ENCODE results near the gene SLC12A5.
"Not testable (repeated sequence)": the region's sequence is repeated elsewhere in the genome, so short reads cannot be mapped to it uniquely, and the experiment has no call there.

SLC12A5 gene

DNA sequence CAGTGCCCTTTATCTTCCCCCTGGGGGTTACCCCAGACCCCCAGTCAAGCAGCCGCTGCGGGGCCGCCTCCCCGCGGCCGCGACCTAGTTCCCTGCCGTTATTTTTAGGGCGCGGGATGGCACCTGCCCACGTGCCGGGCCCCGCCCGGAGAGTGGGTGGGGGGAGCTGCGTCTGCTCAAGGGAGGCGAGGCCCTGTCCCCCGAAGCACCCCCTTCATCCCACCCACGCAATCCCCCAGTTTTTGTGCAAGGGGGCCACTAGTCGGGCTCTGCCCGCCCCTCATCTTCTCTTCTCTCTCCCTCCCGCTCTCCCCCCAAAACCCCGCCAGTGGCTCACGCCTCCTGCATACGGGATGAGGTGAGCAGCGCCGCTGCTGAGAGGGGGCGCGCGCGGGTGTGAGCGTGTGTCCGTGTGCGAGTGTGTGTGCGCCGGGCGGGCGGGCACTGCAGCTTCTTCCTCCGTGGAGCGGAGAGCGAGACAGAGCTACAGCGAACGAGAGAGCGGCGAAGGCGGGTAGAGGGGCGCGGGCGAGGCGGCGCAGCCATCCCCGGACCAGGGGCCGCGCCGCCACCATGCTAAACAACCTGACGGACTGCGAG, at the start of gene SLC12A5:
TSS of gene SLC12A5 (plus strand) at position 444 of the 600 bp plus-strand sequence. CDS start at position 574, 130 bp downstream.
- no peak for DNase-seq (ENCODE audit: low read depth in 2 of 2)

DNA sequence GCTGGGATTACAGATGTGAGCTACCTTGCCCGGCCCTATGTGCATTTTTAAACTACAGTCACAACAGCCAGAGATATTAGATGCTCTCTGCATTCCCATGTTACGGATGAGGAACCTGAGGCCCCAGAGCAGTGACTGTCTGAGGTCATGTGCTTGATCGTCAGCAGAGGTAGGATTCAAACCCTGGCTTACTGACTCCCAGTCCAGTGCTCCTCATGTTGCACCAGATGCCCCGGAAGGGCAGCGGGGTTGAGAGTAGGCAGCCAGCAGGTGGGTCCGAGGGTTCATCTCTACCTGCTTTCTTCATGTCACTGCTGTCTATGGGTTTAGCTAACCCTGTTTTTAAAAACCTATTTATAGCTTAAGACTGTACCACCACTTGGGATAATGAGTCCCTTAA, 47.8 kb upstream of the SLC12A5 start:
- no peak for DNase-seq (ENCODE audit: low read depth in 2 of 2)

DNA sequence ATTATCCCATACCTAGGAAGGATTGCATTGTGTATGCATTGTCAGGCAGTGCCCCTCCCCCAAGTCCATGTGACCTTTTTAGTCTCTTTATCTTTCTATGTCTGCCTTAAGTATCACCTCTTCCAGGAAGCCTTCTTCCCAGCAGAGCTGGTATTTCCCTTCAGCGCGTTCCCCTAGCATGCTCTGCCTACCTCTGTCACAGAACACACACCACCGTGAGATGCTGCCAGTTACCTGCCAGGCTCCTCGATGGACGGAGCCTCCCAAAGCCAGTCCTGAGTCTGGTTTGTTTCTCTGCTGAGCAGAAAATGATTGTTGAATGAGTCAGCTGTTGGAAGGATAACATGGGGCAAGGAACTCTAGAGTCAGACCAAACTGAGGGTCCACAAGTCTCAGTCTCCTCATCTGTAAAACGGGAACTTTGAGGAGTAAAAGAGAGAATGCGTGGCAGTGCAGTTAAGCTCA, 45.7 kb upstream of the SLC12A5 start:
- no peak for DNase-seq (ENCODE audit: low read depth in 2 of 2)

DNA sequence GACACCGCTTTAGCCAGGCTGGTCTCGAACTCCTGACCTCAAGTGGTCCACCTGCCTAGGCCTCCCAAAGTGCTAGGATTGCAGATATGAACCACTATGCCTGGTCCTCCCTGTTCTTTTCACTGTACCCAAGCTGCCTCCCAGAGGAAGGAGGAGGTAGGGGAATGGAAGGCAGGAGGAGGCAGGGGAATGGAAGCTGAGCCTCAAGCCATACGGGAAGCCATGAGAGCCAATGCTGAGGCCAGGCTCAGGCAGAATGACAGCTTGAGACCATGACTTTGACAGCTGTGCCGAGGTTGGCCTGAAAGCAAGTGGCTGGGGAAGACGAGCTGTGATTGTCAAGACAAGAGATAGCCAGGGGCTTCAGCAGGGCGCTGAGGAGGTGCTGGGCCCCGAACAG, 43.4 kb upstream of the SLC12A5 start:
- no peak for DNase-seq (ENCODE audit: low read depth in 2 of 2)

DNA sequence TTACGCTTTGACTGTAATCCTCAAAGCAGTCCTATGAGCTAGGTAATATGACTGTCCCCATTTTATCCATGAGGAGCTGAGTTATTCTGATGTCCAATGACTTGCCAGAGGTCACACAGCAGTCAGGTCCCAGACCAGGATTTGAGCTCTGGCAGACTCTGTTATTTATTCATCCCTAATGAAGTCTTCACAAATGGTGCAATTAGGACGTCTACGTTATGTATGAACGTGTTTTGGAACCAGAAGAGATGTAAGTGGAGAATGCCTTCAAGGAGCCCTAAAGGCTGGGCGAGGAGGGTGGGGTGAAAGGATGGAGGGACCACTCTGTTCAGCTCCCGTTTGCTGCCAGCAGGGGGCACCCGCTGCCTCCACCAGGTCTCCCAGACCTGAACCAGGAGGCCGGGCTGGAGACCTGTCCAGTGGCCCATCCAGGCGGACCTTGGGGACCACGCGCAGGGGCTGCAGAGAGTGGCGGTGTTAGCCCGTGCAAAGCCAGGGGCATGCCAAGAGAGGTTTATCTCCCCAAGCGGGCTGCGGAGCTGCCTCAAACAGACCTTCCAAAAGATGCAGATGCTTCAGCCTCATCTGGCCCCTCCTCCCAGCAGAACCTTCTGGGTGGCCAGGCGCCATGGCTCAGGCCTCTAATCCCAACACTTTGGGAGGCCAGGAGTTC, 41.8 kb upstream of the SLC12A5 start:
- no peak for DNase-seq (ENCODE audit: low read depth in 2 of 2)

DNA sequence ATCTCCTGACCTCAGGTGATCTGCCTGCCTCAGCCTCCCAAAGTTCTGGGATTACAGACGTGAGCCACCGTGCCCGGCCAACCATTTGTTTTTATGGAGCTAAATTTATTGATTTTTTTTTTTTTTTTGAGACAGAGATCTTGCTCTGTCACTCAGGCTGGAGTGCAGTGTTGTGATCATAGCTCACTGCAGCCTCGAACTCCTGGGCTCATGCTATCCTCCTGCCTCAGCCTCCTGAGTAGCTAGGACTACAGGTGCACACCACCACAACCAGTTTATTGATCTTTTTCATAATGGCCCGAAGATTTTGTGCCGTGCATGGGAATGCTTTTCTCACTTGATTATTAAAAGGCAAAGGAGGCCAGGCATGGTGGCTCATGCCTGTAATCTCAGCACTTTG, 40.2 kb upstream of the SLC12A5 start:
- DNase-seq (ENCODE audit: low read depth in 2 of 2): not testable (repeated sequence)

DNA sequence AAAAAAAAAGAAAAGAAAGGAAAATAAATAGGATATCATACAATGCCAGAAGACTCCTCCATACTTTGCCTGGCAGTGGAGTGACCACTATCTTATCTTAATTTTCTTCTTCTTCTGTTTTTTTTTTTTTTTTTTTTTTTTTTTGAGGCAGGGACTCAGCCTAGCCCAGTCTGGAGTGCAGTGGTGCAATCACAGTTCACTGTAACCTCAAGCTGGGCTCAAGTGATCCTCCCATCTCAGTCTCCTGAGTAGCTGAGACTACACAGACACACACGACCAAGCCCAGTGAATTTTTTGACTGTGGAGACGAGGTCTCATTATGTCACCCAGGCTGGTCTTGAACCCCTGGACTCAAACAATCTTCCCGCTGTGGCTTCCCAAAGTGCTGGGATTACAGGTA, 37.4 kb upstream of the SLC12A5 start:
- DNase-seq (ENCODE audit: low read depth in 2 of 2): no peak

DNA sequence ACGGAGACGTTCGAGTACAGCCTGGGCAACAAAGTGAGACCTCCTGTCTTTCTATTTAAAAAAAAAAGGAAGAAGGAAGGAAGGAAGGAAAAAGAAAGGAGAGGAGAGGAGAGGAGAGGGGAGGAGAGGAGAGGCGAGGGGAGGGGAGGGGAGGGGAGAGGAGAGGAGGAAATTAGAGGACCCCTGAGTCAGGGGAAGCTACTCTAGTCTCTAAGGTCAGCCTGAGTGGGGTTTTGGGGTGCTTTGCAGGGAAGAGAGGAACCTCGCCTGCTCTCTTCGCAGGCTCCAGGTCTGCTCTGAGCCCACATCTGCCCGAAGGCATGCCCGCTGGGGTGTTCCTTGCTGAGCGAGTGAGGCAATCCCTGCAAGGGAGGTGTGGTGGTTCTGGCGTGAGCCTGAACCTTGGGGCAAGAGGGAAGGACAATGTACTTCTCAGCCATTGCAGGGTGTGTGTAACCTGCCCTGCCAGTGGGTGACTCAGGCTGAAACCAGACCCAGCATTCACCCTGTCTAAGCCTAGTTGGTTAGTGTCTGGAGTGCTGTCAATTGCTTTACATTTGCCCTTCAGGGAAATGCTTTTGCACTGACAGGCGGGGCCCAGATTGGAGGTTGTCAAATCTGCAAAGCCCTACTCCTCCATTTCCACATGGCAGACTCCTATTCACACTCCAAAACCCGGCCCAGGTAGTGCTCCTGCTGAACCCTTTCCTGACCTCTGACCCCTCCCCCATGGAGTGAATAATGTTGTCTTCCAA, 35.6 kb upstream of the SLC12A5 start:
- no peak for DNase-seq (ENCODE audit: low read depth in 2 of 2)

DNA sequence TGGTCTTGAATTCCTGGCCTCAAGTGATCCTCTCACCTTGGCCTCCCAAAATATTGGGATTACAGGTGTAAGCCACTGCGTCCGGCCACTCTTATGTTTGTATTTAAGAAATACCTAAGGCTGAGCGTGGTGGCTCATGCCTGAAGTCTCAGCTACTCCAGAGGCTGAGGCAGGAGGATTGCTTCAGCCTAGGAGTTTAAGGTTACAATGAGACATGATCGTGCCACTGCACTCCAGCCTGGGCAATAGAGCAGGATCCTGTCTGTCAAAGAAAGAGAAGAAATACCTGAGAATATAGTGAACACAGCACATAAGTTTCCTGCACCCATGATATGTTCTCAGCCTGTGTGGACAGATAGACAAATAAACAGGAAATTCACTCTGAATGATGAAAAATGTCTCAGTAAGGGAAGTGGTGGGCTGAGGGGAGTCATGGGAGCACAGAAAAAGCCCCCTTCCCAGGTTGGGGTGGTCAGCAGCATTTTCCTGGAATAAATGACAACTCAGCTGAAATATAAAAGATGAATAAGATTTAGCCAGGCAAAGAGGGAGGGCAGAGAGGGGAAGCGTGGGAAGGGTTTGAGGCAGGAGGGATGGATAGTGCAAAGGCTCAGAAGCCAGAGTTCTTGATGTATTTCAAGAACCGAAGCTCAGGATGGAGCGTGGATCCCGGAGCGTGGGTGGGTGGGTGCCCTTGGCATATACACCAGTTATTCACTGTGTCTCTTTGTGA, 34.1 kb upstream of the SLC12A5 start:
- DNase-seq (ENCODE audit: low read depth in 2 of 2): no peak

DNA sequence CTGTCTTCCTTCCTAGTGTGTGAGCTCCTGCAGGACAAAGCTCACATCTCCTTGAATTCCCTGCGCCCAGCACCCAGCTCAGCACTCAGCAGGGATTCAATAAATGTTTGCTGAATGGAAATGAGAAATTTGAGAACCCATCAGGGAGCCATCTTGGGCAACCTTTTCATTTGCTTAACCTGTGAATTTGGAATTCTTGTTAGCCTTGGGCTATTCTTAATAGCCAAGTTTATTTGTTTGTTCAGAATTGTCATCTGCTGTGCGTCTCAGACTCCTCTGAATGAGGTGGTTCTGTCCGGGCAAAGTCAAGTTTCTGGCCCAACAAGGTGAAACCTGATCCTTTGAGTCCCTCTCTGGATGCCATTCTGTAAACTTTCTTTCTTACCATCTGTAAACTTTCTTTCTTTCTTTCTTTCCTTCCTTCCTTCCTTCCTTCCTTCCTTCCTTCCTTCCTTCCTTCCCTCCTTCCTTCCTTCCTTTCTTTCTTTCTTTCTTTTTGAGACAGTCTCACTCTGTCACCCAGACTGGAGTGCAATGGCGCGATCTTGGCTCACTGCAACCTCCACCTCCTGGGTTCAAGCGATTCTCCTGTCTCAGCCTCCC, 33.4 kb upstream of the SLC12A5 start:
- DNase-seq (ENCODE audit: low read depth in 2 of 2): not testable (repeated sequence)

DNA sequence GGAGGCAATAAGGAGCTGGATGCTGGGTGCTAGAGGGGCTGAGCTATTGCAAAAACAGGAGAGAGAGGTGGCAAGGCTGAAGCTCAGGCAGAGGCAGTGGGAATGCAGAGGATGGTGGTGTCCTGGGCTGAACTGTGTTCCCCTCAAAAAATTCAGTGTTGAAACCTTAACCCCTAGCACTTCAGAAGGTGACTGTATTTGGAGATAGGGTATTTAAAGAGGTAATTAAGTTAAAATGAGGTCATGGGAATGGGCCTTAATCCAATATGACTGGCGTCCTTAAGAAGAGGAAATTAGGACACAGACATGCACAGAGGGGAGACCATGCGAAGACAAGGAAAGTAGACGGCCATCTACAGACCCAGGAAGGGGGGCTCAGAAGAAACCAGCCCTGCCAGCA, 31.8 kb upstream of the SLC12A5 start:
- DNase-seq (ENCODE audit: low read depth in 2 of 2): no peak

DNA sequence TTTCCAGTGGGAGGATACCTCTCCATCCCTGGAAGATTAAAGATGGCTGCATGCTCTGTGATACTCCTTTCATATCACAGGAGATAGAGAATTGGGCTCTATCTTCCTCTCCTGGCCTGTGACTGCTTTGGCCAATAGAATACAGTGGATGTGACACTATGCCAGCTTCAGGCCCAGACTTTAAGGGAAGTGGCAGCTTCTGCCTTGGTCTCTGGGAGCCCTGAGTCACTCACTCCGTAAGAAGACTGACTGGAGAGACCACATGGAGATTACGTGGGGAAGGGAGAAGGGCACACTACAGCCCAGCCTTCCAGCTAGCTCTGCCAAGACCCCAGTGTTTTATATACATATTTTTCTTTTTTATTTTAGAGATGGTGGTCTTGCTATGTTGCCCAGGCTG, 30.7 kb upstream of the SLC12A5 start:
- DNase-seq (ENCODE audit: low read depth in 2 of 2): no peak

DNA sequence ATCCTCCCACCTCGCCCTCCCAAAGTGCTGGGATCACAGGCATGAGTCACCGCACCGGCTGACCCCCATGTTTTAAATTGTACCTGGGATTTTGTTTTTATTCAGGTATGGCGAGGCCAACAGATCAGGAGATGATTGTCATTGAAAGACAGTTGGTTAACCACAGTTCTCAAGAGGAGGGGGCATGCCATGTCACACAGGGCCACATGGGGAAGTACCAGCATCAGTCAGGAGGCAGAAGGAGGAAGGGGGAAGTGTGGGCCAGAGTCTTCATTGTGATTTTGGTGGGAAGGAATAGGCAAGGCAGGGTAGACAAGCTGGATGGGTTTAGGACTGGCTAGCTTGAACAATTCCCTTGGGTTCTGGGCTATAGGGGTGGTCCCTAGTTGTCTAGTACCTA, 30.3 kb upstream of the SLC12A5 start:
- DNase-seq (ENCODE audit: low read depth in 2 of 2): no peak

DNA sequence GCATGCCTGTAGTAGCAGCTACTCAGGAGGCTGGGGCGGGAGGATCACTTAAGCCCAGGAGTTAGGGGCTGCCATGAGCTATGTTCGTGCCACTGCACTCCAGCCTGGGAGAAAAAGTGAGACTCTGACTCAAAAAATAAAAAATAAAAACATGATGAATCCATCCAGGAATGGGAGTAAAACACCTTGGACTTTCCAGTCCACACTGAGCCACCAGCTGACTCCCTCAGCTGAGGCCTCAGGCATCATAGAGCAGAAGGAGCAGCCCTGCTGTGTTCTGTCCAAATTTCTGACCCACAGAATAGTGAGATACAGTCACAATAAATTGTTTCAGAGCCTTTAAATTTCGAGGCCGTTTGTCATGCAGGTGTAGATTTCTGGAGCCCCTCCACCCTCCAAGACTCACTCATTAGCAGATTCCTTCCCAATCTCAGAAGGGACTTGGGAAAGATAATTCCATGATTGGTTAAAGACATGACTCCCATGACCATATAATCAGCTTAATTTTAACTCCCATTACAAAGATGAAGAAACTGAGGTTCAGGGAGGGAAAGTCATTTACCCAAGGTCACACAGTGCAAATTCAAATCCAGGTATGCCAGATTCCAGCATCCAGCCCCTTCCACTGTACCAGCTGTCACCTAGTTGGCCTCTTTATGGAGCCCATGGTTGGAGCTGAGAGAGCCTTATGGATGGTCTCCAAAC, 29.3 kb upstream of the SLC12A5 start:
- no peak for DNase-seq (ENCODE audit: low read depth in 2 of 2)

DNA sequence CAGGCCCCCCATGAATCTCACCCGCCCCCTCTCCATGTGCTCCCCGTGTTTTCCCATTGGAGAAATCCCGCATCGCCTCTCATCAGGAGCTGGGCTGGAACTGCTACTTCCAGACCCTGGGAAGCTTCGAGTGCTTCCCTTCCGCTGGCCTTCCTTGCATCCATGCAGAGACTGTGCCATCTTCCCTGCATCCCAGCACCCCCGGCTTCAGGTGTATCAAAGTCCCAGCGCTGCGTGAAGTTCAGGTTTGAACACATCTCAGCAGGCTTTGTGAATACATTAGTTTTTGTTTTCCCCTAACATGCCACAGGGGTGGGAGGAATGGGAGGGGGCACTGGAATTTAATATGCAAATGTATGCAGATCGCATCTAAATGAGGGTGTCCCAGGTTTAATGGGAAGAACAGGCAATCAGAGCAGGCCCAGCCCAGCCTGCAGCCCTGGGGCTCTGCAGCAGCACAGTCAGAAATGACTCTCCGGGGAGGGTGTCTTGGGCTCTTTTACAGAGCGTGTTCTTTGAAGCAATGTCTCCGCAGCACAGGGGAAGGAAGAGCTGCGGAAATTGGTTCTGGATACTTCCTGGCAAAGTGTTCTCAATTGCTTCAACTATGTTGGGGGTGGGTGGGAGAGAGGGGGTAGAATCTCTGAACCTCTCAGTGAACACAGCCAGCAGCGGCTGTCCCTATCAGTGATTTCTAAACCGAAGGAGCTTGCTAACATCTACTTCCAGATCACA, 28.6 kb upstream of the SLC12A5 start:
- no peak for DNase-seq (ENCODE audit: low read depth in 2 of 2)

DNA sequence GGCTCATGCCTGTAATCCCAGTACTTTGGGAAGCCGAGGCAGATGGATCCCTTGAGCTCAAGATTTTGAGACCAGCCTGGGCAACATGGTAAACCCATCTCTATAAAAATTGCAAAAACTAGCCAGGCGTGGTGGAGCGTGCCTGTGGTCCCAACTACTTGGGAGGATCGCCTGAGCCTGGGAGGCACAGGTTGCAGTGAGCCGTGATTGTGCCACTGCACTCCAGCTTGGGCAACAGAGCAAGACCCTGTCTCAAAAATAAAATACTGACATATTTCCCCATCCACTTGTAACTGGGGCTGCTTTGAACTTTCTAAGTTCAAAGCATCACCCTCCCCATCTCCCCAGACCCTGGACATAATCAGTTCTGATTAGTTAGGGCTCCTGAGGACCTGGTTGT, 27.5 kb upstream of the SLC12A5 start:
- DNase-seq (ENCODE audit: low read depth in 2 of 2): no peak

DNA sequence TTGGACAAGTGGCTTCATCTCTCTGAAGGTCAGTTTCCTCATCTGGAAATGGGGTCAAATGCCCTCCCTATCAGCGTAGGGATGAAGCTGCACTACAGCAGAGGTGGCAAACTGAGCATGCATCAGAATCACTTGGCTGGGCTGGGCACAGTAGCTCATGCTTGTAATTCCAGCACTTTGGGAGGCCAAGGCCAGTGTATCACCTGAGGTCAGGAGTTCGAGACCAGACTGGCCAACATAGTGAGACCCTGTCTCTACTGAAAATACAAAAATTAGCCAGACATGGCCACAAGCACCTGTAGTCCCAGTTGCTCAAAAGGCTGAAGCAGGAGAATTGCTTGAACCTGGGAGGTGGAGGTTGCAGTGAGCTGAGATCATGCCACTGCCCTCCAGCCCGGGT, 27.0 kb upstream of the SLC12A5 start:
- DNase-seq (ENCODE audit: low read depth in 2 of 2): no peak

DNA sequence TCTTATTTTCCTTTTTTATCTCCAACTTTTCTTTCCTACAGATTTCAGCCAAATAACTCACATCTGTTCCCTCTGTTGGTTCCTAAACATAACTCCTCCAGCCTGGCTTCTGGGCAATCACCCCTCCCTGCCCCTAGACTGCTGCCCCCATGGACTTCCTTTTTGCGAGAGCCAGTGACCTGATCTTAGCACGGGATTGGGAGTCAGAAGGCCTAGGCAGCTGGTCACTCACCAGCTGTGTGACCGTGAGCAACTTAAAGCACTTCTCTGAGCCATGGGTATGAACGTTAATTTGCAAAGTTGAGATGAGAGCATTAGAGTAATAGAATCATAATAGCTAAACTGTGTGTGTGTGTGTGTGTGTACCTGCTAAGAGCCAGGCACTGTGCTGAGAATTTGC, 24.8 kb upstream of the SLC12A5 start:
- DNase-seq (ENCODE audit: low read depth in 2 of 2): no peak

DNA sequence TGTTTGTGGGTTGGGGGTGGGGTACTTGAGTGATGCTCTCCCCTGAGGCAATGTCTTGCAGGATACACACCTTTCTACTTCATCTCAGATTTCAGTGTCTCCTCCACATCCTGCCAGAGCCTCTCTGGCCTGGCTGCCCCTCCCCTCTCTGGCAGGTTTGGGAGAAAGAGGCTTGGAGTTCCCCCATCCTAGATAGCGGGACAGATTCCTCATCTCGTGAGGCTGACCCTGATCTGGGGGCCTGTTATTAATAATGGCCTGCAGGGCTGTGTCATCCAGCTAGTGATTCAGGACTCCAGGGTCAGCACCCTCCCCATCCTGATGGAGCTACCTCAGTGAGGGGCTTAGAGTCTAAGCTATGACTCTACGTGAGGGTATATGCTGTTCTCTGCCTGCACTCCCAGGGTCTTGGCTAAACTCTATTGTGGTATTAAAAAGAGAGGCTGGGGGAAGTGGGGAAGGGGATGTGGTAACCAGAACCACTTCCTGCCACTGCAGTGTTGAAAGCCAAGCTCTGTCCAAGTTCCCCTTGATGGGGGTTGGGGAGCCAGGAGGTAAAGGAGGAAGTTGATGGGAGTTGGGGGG, 24.0 kb upstream of the SLC12A5 start:
- no peak for DNase-seq (ENCODE audit: low read depth in 2 of 2)

DNA sequence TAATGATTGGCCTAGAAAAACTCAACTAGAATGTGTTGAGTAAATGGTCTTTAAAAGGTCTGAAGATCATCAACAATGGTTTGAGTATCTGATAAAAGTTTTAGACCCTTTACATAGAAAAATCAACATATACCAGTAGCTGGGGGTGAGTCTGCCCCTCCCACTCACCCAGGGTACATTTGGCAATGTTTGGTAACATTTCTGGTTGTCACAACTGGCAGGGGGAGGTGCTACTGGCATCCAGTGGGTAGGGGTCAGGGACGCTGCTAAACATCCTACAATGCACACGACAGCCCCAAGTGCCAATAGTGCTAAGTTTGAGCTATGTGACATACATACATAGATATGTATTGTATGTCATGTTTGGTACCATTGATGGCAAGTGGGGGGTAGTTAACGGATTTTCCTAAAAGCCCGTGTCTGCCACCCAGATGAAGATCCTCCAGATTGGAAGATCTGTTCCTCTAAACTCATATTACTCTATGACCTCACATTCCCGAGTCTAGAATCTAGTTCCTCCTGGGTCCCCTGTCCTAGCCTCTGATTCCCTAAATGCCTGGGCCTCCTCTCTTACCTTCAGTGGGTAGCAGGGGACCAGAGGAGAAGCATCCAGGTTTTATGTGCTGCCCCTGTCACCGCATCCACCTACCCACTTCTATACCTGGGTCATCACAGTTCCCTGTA, 22.9 kb upstream of the SLC12A5 start:
- DNase-seq (ENCODE audit: low read depth in 2 of 2): no peak
